Peyer's patch (tissue), 4 donors: ENCODE measurements around the gene ARFGAP1. TPM values are rescaled to one million over a fixed set of nuclear protein-coding genes. Genes with fewer than 3 reads are reported as not detected.

ENCODE experiments used
- DNase-seq, 3 donors: peaks; one replicate each; pipeline ENCODE4 v3.0.0-alpha.2; 2017 to 2019
- H3K27ac ChIP-seq, 4 donors: fragments of 200-600 bp; sonication (generic); one replicate each; pipeline ENCODE4 v1.5.1; 2016 to 2019
- H3K27me3 ChIP-seq, 2 donors: fragments of 200-600 bp; sonication (generic); one replicate each; pipeline ENCODE4 v1.5.1; 2019
- H3K36me3 ChIP-seq, 3 donors: fragments of 200-600 bp; sonication (generic); one replicate each; pipeline ENCODE4 v1.5.1; 2016 to 2019
- H3K4me1 ChIP-seq, 4 donors: fragments of 200-600 bp; sonication (generic); one replicate each; pipeline ENCODE4 v1.5.1; 2016 to 2019
- H3K4me3 ChIP-seq, 4 donors: fragments of 200-600 bp; sonication (generic); 1 replicate in 3 of 4; 2 replicates in 1 of 4; pipeline ENCODE4 v1.5.1; 2016 to 2019; ENCODE audit warnings: mild to moderate bottlenecking in 1 of 4
- H3K9me3 ChIP-seq, 4 donors: fragments of 200-600 bp; sonication (generic); one replicate each; pipeline ENCODE4 v1.5.1; 2016 to 2019; ENCODE audit warnings: mild to moderate bottlenecking in 1 of 4
- POLR2A ChIP-seq, 2 donors: fragments of 450-650 bp; IDR thresholded peaks; one replicate each; pipeline ENCODE4 v1.5.1; 2017; ENCODE audit warnings: antibody characterized with exemption in 2 of 2, mild to moderate bottlenecking in 2 of 2, moderate library complexity in 2 of 2
- total RNA-seq, 4 donors: library from RNA; depleted of rRNA; stranded (reverse); fragments of >200 nt; gene quantifications; one replicate each; pipeline ENCODE4 v1.1.0, GENCODE V29; 2016
- TF ChIP-seq, protein P1 (sequence below), 6 experiments: fragments of 450-650 bp in 4 of 6; fragments of 200-600 bp in 2 of 6; sonication (generic) in 1 of 6; IDR thresholded peaks; one replicate each; pipeline ENCODE4 v1.5.1; 2017 to 2019; ENCODE audit warnings: antibody characterized with exemption in 6 of 6, mild to moderate bottlenecking in 3 of 6, moderate library complexity in 1 of 6

Gene ARFGAP1
- total RNA-seq, 4 donors from 2014 or later: 66.6 to 149 (median 89.8) TPM

DNA sequence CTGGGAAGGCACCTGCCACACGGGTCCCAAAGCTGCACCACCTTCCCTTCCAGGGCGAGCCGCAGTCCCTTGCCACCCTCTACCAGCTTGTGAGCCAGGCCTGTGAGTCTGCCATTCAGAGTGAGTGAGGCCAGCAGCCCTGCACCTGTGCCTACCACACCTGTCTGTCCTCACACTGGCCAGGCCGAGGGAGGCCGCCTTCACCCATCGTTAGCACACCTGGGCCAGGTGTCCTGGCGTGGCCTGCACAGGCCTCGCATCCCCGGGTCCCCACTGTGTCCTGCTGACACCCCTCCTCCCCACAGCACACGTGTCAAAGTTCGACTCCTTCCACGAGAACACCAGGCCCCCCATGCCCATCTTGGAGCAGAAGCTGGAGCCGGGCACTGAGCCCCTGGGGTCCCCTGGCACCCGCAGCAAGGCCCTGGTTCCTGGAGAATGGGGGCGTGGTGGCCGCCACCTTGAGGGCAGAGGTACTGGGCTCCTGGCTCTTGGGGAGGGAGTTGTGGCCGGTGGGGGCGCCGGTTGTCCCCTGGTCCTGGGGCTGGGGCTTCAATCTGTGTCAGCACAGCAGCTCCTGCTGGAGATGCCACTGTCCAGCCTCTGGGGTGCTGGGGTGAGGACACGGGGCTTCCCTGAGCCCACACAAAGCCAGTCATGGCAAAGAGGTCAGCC lies 55.5 kb downstream of the ARFGAP1 start:
- Histone ChIP-seq H3K9me3 (peaks cover 0 to 18% (median 0%) of the 10 kb centered on the region in 4 donors), H3K27ac (no peak overlapping the region), H3K27me3 (no peaks in the 10 kb centered on the region), H3K36me3 (no peaks in the 10 kb centered on the region), H3K4me1 (no peaks in the 10 kb centered on the region), H3K4me3 (no peak overlapping the region)
- TF ChIP-seq, protein P1, sequence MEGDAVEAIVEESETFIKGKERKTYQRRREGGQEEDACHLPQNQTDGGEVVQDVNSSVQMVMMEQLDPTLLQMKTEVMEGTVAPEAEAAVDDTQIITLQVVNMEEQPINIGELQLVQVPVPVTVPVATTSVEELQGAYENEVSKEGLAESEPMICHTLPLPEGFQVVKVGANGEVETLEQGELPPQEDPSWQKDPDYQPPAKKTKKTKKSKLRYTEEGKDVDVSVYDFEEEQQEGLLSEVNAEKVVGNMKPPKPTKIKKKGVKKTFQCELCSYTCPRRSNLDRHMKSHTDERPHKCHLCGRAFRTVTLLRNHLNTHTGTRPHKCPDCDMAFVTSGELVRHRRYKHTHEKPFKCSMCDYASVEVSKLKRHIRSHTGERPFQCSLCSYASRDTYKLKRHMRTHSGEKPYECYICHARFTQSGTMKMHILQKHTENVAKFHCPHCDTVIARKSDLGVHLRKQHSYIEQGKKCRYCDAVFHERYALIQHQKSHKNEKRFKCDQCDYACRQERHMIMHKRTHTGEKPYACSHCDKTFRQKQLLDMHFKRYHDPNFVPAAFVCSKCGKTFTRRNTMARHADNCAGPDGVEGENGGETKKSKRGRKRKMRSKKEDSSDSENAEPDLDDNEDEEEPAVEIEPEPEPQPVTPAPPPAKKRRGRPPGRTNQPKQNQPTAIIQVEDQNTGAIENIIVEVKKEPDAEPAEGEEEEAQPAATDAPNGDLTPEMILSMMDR (IDR thresholded peaks at IDR 0.05): no peak
- no peak for TF ChIP-seq POLR2A (IDR thresholded peaks at IDR 0.05)
- no peak for DNase-seq

DNA sequence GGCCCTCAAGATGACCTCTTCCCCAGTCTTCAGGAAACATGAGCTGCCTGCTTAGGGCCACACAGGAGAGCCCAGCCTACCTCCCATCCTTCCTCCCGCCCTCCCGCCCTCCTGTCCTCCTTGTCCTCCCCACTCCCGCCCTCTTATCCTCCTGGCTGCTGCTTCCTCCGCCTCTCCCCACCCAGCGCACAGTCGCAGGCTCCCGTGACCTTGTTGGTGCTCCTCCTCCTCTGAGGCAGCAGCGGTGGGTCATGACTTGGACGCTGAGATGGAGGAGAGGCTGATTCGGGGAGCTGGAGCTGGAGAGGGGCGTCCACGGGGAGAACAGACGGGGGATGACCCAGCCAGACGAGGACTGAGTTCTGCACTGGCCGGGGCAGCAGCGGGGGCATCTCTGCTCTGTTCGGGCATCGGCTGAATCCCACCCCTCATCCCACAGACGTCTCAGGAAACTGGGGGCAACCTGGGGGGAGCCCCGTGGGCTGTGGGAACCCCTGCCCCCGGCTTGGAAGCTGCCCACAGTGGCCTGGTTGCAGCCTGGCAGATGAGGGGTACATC lies 56.2 kb downstream of the ARFGAP1 start:
- no peaks in the 10 kb centered on the region for H3K36me3 ChIP-seq
- H3K27ac ChIP-seq: no peak overlapping the region
- H3K4me3 ChIP-seq: no peak overlapping the region
- peaks cover 0 to 18% (median 0%) of the 10 kb centered on the region in 4 donors for H3K9me3 ChIP-seq
- TF ChIP-seq POLR2A (IDR thresholded peaks at IDR 0.05): no peak
- TF ChIP-seq, protein P1 (IDR thresholded peaks at IDR 0.05): no peak
- H3K4me1 ChIP-seq: no peaks in the 10 kb centered on the region
- no peaks in the 10 kb centered on the region for H3K27me3 ChIP-seq
- DNase-seq: no peak

DNA sequence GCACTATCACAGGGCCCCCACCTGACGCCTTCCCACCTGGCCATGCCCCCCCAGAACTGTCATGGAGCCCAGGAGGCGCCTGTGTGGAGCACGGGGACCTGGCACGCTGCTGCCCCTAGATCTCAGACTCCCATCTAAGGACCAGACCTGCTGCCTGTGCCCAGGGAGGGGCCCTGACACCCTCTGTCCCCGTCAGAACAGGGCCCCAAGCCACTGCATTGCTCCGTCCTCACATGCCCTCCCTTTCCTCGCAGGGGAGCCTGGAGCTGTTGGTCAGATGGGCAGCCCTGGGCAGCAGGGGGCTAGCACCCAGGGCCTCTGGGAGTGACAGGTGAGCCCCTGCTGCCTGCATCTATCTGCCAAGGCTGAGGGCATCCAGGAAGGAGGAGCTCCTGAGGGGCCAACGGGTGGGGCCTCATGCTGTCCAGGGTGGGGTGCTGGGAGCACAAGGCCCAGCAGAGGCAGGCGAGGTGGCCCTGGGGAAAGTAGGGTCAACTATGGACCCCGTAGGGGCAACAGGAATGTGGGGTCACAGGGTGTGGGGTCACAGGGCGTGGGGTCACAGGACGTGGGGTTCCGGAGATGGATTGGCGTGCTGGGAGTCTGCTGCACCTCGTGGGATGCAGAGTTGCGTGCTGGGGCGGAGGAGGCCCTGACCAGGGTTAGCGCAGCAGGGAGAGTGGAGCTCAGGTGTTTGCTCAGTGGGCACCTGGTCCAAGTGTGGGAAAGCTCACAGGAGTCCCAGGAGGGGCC lies 56.9 kb downstream of the ARFGAP1 start:
- H3K4me1 ChIP-seq: no peaks in the 10 kb centered on the region
- H3K9me3 ChIP-seq: peaks cover 0 to 18% (median 0%) of the 10 kb centered on the region in 4 donors
- H3K27ac ChIP-seq: no peak overlapping the region
- DNase-seq: no peak
- no peak for TF ChIP-seq POLR2A (IDR thresholded peaks at IDR 0.05)
- TF ChIP-seq, protein P1 (IDR thresholded peaks at IDR 0.05): no peak
- H3K4me3 ChIP-seq: no peak overlapping the region
- H3K27me3 ChIP-seq: no peaks in the 10 kb centered on the region
- H3K36me3 ChIP-seq: no peaks in the 10 kb centered on the region

DNA sequence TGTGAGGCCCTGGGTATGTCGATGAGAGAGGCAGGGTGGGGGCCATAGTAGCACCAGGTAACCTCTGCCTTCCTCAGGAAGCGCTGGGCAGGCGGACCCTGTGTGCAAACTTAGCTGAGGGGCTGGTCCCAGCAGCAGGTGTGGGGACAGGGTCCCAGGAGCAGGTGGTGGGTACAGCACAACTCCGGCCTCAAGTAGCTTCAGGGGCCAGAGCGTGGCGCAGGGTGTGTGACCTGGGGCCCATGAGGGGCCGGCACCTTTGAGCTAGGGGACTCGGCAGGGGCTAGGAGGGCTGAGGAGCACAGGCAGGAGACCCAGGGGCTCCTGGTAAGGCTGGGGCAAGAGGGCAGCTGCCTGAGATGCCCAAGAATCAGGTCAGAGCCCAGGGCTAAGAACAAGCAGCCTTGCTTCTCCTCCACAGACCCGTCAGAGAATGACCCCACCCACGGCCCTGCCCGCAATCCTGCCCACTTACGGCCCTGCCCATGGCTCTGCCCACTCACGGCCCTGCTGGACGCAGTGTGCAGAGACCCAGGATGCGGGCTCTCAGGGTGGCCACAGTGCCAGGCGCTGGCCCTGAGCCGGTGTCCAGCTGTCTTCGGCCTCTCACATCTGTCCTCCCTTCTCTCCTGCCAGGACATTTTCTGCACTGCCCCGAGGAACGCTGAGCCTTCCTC lies 57.6 kb downstream of the ARFGAP1 start:
- Histone ChIP-seq H3K27me3 (no peaks in the 10 kb centered on the region), H3K4me3 (no peak overlapping the region), H3K4me1 (no peaks in the 10 kb centered on the region), H3K27ac (no peak overlapping the region), H3K36me3 (no peaks in the 10 kb centered on the region), H3K9me3 (peaks cover 0 to 18% (median 0%) of the 10 kb centered on the region in 4 donors)
- DNase-seq: no peak
- no peak for TF ChIP-seq POLR2A (IDR thresholded peaks at IDR 0.05)
- TF ChIP-seq, protein P1 (IDR thresholded peaks at IDR 0.05): no peak

DNA sequence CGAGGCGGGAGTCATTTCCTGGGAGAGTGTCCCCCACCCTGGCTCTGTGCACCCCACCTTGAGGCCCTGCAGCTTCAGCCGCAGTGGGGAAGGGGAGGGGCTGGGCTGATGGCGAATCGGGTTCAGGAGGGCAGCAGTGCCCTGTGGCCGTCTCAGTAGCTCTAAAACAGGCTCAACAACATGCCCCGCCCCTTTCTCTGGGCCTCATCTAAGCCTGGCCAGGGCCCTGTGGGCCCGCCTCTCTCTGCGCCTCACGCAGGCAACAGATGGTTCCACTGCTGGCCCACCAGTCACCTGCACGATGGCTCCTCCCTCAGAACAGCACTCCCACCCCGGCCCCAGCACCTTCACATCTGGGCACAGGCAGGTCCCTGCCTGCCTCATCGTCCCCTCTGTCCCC lies 58.3 kb downstream of the ARFGAP1 start:
- H3K27ac ChIP-seq: no peak overlapping the region
- no peak overlapping the region for H3K4me3 ChIP-seq
- no peak for DNase-seq
- H3K4me1 ChIP-seq: no peaks in the 10 kb centered on the region
- H3K36me3 ChIP-seq: no peaks in the 10 kb centered on the region
- H3K27me3 ChIP-seq: no peaks in the 10 kb centered on the region
- peaks cover 0 to 15% (median 0%) of the 10 kb centered on the region in 4 donors for H3K9me3 ChIP-seq
- TF ChIP-seq POLR2A (IDR thresholded peaks at IDR 0.05): no peak
- TF ChIP-seq, protein P1 (IDR thresholded peaks at IDR 0.05): no peak
